GM12878 (cell line): Measurements from ENCODE around the gene SYPL1. TPM values are rescaled to one million over a fixed set of nuclear protein-coding genes. Genes with fewer than 3 reads are reported as not detected.
A peak's percentile ranks its signal among the peaks of the same experiment; 100 is the strongest.

Source experiments
- ATAC-seq: fragments of 200-7000 bp; cut with Tn5 transposase; 3 replicates; pipeline ENCODE4 v1.9.1; 2020; ENCODE audit warnings: mild to moderate bottlenecking, moderate library complexity
- BruUV-seq: library from RNA; stranded (reverse); fragments of 400-500 nt; replicated peaks from 2 replicates; lab custom pipeline; 2021; lab: Mats Ljungman, UMichigan
- CTCF ChIA-PET: fragments of 300-600 bp; sonication (Branson Sonifier 250); formaldehyde crosslinking; extraction: SDS; loops from one replicate; lab custom pipeline; 2021; ENCODE audit warnings: inconsistent platforms; lab: Yijun Ruan, JAX
- POLR2A ChIA-PET: fragments of 350-600 bp; formaldehyde crosslinking; extraction: SDS; loops from one replicate; lab custom pipeline; 2021; ENCODE audit warnings: inconsistent platforms; lab: Charles Lee
- RAD21 ChIA-PET: fragments of 300-600 bp; sonication (Branson Sonifier 250); formaldehyde crosslinking; loops from one replicate; lab custom pipeline; 2023; ENCODE audit warnings: antibody characterized with exemption; ENCODE audit not compliant: unreplicated experiment; lab: Charles Lee
- SMC1A ChIA-PET: fragments of 300-600 bp; sonication (Branson Sonifier 250); formaldehyde crosslinking; loops from one replicate; lab custom pipeline; 2023; ENCODE audit not compliant: unreplicated experiment, uncharacterized antibody; lab: Charles Lee
- DNase-seq: peaks from one replicate; pipeline ENCODE4 v3.0.0-alpha.2; 2011; ENCODE audit warnings: low read depth, low spot score
- FAIRE-seq: peaks from 3 replicates; lab custom pipeline; 2011; peaks lifted over from hg19 to GRCh38; lab: Jason Lieb, UNC
- H2AFZ ChIP-seq: 2 replicates; pipeline ENCODE4 v1.6.0; 2011; ENCODE audit warnings: low read depth, low read length, control low read depth; ENCODE audit not compliant: control insufficient read depth
- H3K27ac ChIP-seq: 2 replicates; pipeline ENCODE4 v1.5.1; 2011; ENCODE audit warnings: control low read depth; ENCODE audit not compliant: control insufficient read depth, insufficient read depth
- H3K27me3 ChIP-seq, 2 experiments: replicated peaks in 1 of 2; 2 replicates each; pipeline versions ENCODE4 v1.6.0 to v1.6.1; 2011; ENCODE audit warnings: low read length in 1 of 2; ENCODE audit not compliant: control insufficient read depth in 2 of 2, insufficient read depth in 2 of 2
- H3K36me3 ChIP-seq, 2 experiments: 2 replicates each; pipeline ENCODE4 v1.5.1; 2011; ENCODE audit warnings: low read length in 1 of 2; ENCODE audit not compliant: control insufficient read depth in 2 of 2, insufficient read depth in 2 of 2
- H3K4me1 ChIP-seq: 2 replicates; pipeline ENCODE4 v1.6.1; 2011; ENCODE audit warnings: mild to moderate bottlenecking, low read length, moderate library complexity, mixed read lengths; ENCODE audit not compliant: control insufficient read depth, insufficient read depth
- H3K4me2 ChIP-seq: 2 replicates; pipeline ENCODE4 v1.6.0; 2011; ENCODE audit warnings: control low read depth; ENCODE audit not compliant: control insufficient read depth, insufficient read depth
- H3K4me3 ChIP-seq: fragments of 200-600 bp; sonication (generic); 2 replicates; pipeline ENCODE4 v1.5.1; 2016
- H3K79me2 ChIP-seq: 2 replicates; pipeline ENCODE4 v1.6.0; 2011; ENCODE audit warnings: low read length; ENCODE audit not compliant: control insufficient read depth, insufficient read depth
- H3K9ac ChIP-seq: 2 replicates; pipeline ENCODE4 v1.8.0; 2011; ENCODE audit warnings: low read length, control low read depth, mixed read lengths; ENCODE audit not compliant: control insufficient read depth, insufficient read depth
- H3K9me3 ChIP-seq: replicated peaks from 3 replicates; pipeline ENCODE4 v1.5.1; 2011; ENCODE audit warnings: mild to moderate bottlenecking, low read length; ENCODE audit not compliant: control insufficient read depth, insufficient read depth
- H4K20me1 ChIP-seq: 2 replicates; pipeline ENCODE4 v1.6.0; 2011; ENCODE audit not compliant: control insufficient read depth, insufficient read depth
- CHD2 ChIP-seq: IDR thresholded peaks from 2 replicates; pipeline ENCODE4 v1.6.1; 2011; ENCODE audit warnings: low read depth, low read length, improper control_type of control experiment, borderline replicate concordance
- CREM ChIP-seq: IDR thresholded peaks from 2 replicates; pipeline ENCODE4 v1.6.1; 2014; ENCODE audit warnings: antibody characterized with exemption, low read depth
- EED ChIP-seq: sonication (generic); IDR thresholded peaks from 2 replicates; pipeline ENCODE4 v1.6.1; 2016; ENCODE audit warnings: antibody characterized with exemption, low read depth
- ETV6 ChIP-seq, 2 experiments: fragments of 450-650 bp in 1 of 2; IDR thresholded peaks in 1 of 2; conservative IDR thresholded peaks in 1 of 2; 2 replicates each; pipeline ENCODE4 v1.6.1; 2014; ENCODE audit warnings: antibody characterized with exemption in 1 of 2, borderline replicate concordance in 1 of 2, low read depth in 1 of 2, mild to moderate bottlenecking in 1 of 2, moderate library complexity in 1 of 2
- FOS ChIP-seq: IDR thresholded peaks from 3 replicates; pipeline ENCODE4 v1.6.1; 2011; ENCODE audit warnings: borderline replicate concordance; ENCODE audit not compliant: insufficient read length; ENCODE audit errors: extremely low read depth
- FOXK2 ChIP-seq: fragments of 450-650 bp; IDR thresholded peaks from 2 replicates; pipeline ENCODE4 v1.6.1; 2017; ENCODE audit warnings: mild to moderate bottlenecking, moderate library complexity
- FOXM1 ChIP-seq: IDR thresholded peaks from 2 replicates; pipeline ENCODE4 v1.6.1; 2012; ENCODE audit warnings: low read depth, mild to moderate bottlenecking, inconsistent platforms, low read length, moderate library complexity
- IKZF2 ChIP-seq, 2 experiments: fragments of 450-650 bp; IDR thresholded peaks; 2 replicates each; pipeline ENCODE4 v1.6.1; 2017; ENCODE audit warnings: mild to moderate bottlenecking in 2 of 2, moderate library complexity in 2 of 2
- JUNB ChIP-seq: IDR thresholded peaks from 2 replicates; pipeline ENCODE4 v1.6.1; 2016; ENCODE audit warnings: antibody characterized with exemption, mild to moderate bottlenecking
- JUND ChIP-seq: IDR thresholded peaks from 2 replicates; pipeline ENCODE4 v1.6.1; 2012; ENCODE audit warnings: low read depth, mild to moderate bottlenecking, low read length, improper control_type of control experiment, moderate library complexity
- NFIC ChIP-seq: IDR thresholded peaks from 2 replicates; pipeline ENCODE4 v1.6.1; 2012; ENCODE audit warnings: low read depth, mild to moderate bottlenecking, inconsistent platforms, low read length, moderate library complexity
- NFYA ChIP-seq: IDR thresholded peaks from 2 replicates; pipeline ENCODE4 v1.6.1; 2011; ENCODE audit warnings: low read depth, mild to moderate bottlenecking, low read length, improper control_type of control experiment, borderline replicate concordance
- POLR2AphosphoS2 ChIP-seq: IDR thresholded peaks from 2 replicates; pipeline ENCODE4 v1.6.1; 2011; ENCODE audit warnings: low read depth, mild to moderate bottlenecking, low read length, improper control_type of control experiment, moderate library complexity
- POU2F2 ChIP-seq: IDR thresholded peaks from 3 replicates; pipeline ENCODE4 v1.6.1; 2011; ENCODE audit warnings: low read depth, mild to moderate bottlenecking, low read length, borderline replicate concordance
- RAD21 ChIP-seq: IDR thresholded peaks from 2 replicates; pipeline ENCODE4 v1.6.1; 2011; ENCODE audit warnings: mild to moderate bottlenecking, low read depth, low read length, moderate library complexity; ENCODE audit not compliant: insufficient read depth
- RUNX3 ChIP-seq: IDR thresholded peaks from 2 replicates; pipeline ENCODE4 v1.6.1; 2012; ENCODE audit warnings: low read length, inconsistent platforms
- SMC3 ChIP-seq: IDR thresholded peaks from 2 replicates; pipeline ENCODE4 v1.6.1; 2011; ENCODE audit warnings: low read length, improper control_type of control experiment, borderline replicate concordance
- SRF ChIP-seq, 2 experiments: IDR thresholded peaks; 2 replicates each; pipeline ENCODE4 v1.6.1; 2011; ENCODE audit warnings: low read depth in 2 of 2, low read length in 2 of 2, mild to moderate bottlenecking in 1 of 2, moderate library complexity in 1 of 2
- STAT1 ChIP-seq: fragments of 450-650 bp; conservative IDR thresholded peaks from 2 replicates; pipeline ENCODE4 v1.6.1; 2014; ENCODE audit warnings: antibody characterized with exemption, mild to moderate bottlenecking
- SUZ12 ChIP-seq: fragments of 200-600 bp; sonication (generic); IDR thresholded peaks from one replicate; pipeline ENCODE4 v1.6.1; 2018; ENCODE audit warnings: antibody characterized with exemption, mild to moderate bottlenecking; ENCODE audit not compliant: unreplicated experiment
- WGBS: methylation state at CpG from one replicate; pipeline ENCODE4 v1.1.6; 2016; ENCODE audit warnings: low lambda C conversion rate; ENCODE audit not compliant: insufficient replicate concordance, insufficient coverage; ENCODE audit errors: missing lambda C conversion rate; 5-methylcytosine and 5-hydroxymethylcytosine counted together
- in situ Hi-C: fragments of 300-500 bp; cut with MboI; formaldehyde crosslinking; loops from 9 replicates; pipeline ENCODE4 v1.14.3; 2018; ENCODE audit warnings: mixed read lengths
- intact Hi-C: fragments of 100-400 bp; cut with micrococcal nuclease; formaldehyde crosslinking; loops from one replicate; pipeline ENCODE4 v1.14.2; 2022; ENCODE audit not compliant: unreplicated experiment
- polyA plus RNA-seq, 11 experiments: library from polyadenylated mRNA; depleted of rRNA in 4 of 11; unstranded in 6 of 11; stranded (reverse) in 5 of 11; fragments of >200 nt; fragmentation: Nextera tagmentation in 4 of 11; fragmentation: Illumina TruSeq in 1 of 11; extraction: Ambion mirVana in 4 of 11; extraction: Trizol in 1 of 11; gene quantifications; 1 replicate in 1 of 11; 2 replicates in 10 of 11; pipeline versions ENCODE4 v1.2.1 to v1.2.3, GENCODE V29; 2011 to 2016; ENCODE audit warnings: inconsistent platforms in 2 of 11, missing spikeins in 2 of 11, low read depth in 1 of 11
- total RNA-seq, 4 experiments: library from RNA; depleted of rRNA in 3 of 4; stranded (reverse); fragments of >200 nt in 3 of 4; fragmentation: Illumina TruSeq in 1 of 4; extraction: Trizol in 1 of 4; gene quantifications; 2 replicates each; pipeline versions ENCODE4 v1.2.1 to v1.2.3, GENCODE V29; 2013 to 2021
- TF ChIP-seq, protein P1 (sequence below): IDR thresholded peaks from 2 replicates; pipeline ENCODE4 v1.6.1; 2012; ENCODE audit warnings: low read depth, low read length, improper control_type of control experiment
- TF ChIP-seq, protein P2 (sequence below): fragments of 150-350 bp; IDR thresholded peaks from 2 replicates; pipeline ENCODE4 v1.6.1; 2014; ENCODE audit warnings: mild to moderate bottlenecking, low read depth, low read length
- TF ChIP-seq, protein P3 (sequence below): IDR thresholded peaks from 2 replicates; pipeline ENCODE4 v1.6.1; 2011; ENCODE audit warnings: low read depth, mild to moderate bottlenecking, low read length, moderate library complexity, borderline replicate concordance; ENCODE audit errors: extremely low read depth

The SYPL1 gene
- total and polyA plus RNA-seq, 10 of the 15 experiments (the other 5 are each of a cell fraction or from before 2014, with no cell fraction given) = 34.5 to 177 (median 87.3) TPM

DNA sequence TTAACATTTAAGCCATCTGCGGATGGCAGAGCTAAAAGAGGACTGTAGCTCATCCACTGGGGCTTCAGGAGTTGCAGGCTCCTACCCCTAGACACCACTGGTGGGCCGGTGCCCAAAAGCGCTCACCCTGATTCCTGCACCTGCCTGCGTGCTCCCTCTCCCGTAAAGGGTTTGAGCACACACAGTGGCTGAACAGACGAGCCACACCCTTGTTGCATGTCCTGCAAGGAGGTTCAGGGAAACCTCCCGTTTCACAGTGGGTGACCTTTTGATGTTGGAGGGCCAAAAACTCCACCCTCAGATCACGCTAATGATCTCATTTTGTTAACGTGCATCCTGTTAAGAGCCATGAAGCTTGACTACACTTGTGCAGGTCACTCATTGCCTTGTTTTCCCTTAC, 37.9 kb downstream of the SYPL1 start:
- in situ Hi-C loops (no loop called here), intact Hi-C loops (loop anchor here (2.0 kb wide), 1 partner anchor 15 kb away; no protein-coding TSS in a partner anchor)
- Histone ChIP-seq H3K4me3 (no peak overlapping the region), H3K9me3 (no peaks in the 10 kb centered on the region), H3K4me1 (peaks cover 61% of the 10 kb centered on the region), H3K27me3 (no peaks in the 10 kb centered on the region), H3K79me2 (no peaks in the 10 kb centered on the region; the same call in 1 of the 2 replicates), H3K4me2 (peak overlapping the region; percentile 23; the same call in 1 of the 2 replicates), H4K20me1 (no peaks in the 10 kb centered on the region), H2AFZ (peak overlapping the region; percentile 56), H3K9ac (no peak overlapping the region), H3K36me3 (no peaks in the 10 kb centered on the region), H3K27ac (no peak overlapping the region)
- ChIA-PET RAD21 (interaction anchor here (1.3 to 8.3 kb wide), 6 partner anchors 10 to 98 kb away, joined by 3 to 118 read pairs (median 24); no protein-coding TSS in a partner anchor), SMC1A (interaction anchor here (0.8 to 10.3 kb wide), 9 partner anchors 9 to 106 kb away, joined by 3 to 164 read pairs (median 37); partner anchors contain the start of gene SYPL1), POLR2A (interaction anchor here (0.7 to 5.1 kb wide), 4 partner anchors 12 to 38 kb away, joined by 3 to 56 read pairs (median 25); partner anchors contain the start of gene SYPL1), CTCF (interaction anchor here (0.8 to 5.7 kb wide), 7 partner anchors 10 to 80 kb away, joined by 4 to 67 read pairs (median 7); no protein-coding TSS in a partner anchor)
- FAIRE-seq (no peak), DNase-seq (no peak), ATAC-seq (peak; percentile 17)
- 21% methylated on average over 9 of the region's 9 CpGs for WGBS
- BruUV-seq = no TSS peak
- TF ChIP-seq CHD2 (no peak), CREM (peak; percentile 47; the same call in 1 of the 2 replicates), ETV6 (conservative IDR thresholded peaks at IDR 0.05 in 1 of 2, IDR thresholded peaks at IDR 0.05 in 1 of 2; ENCODE audit: borderline replicate concordance in 1 of 2, low read depth in 1 of 2) (0 out of 4 replicates have a peak, but pooled peaks of 1 of the 2 experiments have one; percentile 45), RAD21 (peak; percentile 18; the same call in 1 of the 2 replicates), RUNX3 (peak; percentile 61), FOS (no peak), FOXK2 (no peak), NFYA (no peak), JUNB (no peak), EED (peak; percentile 56), NFIC (peak; percentile 37; the same call in 1 of the 2 replicates), FOXM1 (peak; percentile 42; the same call in 1 of the 2 replicates), POU2F2 (no peak), SMC3 (no peak), JUND (no peak), POLR2AphosphoS2 (no peak), SUZ12 (no peak), SRF (IDR thresholded peaks at IDR 0.05; ENCODE audit: low read depth in 2 of 2, low read length in 2 of 2) (no peak), STAT1 (no peak), IKZF2 (IDR thresholded peaks at IDR 0.05) (0 out of 4 replicates have a peak, but pooled peaks have one; percentile 17 to 23)
- TF ChIP-seq, protein P1, sequence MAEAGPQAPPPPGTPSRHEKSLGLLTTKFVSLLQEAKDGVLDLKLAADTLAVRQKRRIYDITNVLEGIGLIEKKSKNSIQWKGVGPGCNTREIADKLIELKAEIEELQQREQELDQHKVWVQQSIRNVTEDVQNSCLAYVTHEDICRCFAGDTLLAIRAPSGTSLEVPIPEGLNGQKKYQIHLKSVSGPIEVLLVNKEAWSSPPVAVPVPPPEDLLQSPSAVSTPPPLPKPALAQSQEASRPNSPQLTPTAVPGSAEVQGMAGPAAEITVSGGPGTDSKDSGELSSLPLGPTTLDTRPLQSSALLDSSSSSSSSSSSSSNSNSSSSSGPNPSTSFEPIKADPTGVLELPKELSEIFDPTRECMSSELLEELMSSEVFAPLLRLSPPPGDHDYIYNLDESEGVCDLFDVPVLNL = no peak
- TF ChIP-seq, protein P2, sequence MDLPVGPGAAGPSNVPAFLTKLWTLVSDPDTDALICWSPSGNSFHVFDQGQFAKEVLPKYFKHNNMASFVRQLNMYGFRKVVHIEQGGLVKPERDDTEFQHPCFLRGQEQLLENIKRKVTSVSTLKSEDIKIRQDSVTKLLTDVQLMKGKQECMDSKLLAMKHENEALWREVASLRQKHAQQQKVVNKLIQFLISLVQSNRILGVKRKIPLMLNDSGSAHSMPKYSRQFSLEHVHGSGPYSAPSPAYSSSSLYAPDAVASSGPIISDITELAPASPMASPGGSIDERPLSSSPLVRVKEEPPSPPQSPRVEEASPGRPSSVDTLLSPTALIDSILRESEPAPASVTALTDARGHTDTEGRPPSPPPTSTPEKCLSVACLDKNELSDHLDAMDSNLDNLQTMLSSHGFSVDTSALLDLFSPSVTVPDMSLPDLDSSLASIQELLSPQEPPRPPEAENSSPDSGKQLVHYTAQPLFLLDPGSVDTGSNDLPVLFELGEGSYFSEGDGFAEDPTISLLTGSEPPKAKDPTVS = no peak
- TF ChIP-seq, protein P3, sequence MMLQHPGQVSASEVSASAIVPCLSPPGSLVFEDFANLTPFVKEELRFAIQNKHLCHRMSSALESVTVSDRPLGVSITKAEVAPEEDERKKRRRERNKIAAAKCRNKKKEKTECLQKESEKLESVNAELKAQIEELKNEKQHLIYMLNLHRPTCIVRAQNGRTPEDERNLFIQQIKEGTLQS = no peak
